Activated CD8-positive, alpha-beta memory T cell treated with anti-CD3 and anti-CD28 coated beads for 24 hours (primary cell): Measurements from ENCODE around the gene RELT.

Experiments
- DNase-seq: peaks from one replicate; pipeline ENCODE4 v3.0.0-alpha.2; 2020

The RELT gene

GRCh38 chr11:73348838-73349237 lies 27.4 kb upstream of the RELT start:
- DNase-seq = no peak

- DNase-seq = no peak
Observed at GRCh38 chr11:73349633-73350032, 26.6 kb upstream of the RELT start.

GRCh38 chr11:73350908-73351636 lies 25.1 kb upstream of the RELT start:
- DNase-seq = peak; percentile 71

- DNase-seq = no peak
Observed at GRCh38 chr11:73353422-73353821, 22.8 kb upstream of the RELT start.

GRCh38 chr11:73355109-73355508 lies 21.1 kb upstream of the RELT start:
- DNase-seq = no peak

- no peak for DNase-seq
Observed at GRCh38 chr11:73356979-73357860, 19.0 kb upstream of the RELT start.

GRCh38 chr11:73358071-73358470 lies 18.1 kb upstream of the RELT start:
- no peak for DNase-seq

- no peak for DNase-seq
Observed at GRCh38 chr11:73359341-73359740, 16.9 kb upstream of the RELT start.

GRCh38 chr11:73359930-73360742 lies 16.1 kb upstream of the RELT start:
- DNase-seq = no peak

GRCh38 chr11:73360743-73361369 lies 15.3 kb upstream of the RELT start:
- DNase-seq = no peak

GRCh38 chr11:73361953-73362776 lies 14.0 kb upstream of the RELT start:
- no peak for DNase-seq

GRCh38 chr11:73363147-73363546 lies 13.1 kb upstream of the RELT start:
- no peak for DNase-seq

- DNase-seq = no peak
Observed at GRCh38 chr11:73365352-73366264, 10.6 kb upstream of the RELT start.

- DNase-seq = no peak
Observed at GRCh38 chr11:73366265-73366610, 10.0 kb upstream of the RELT start.

- DNase-seq = no peak
Observed at GRCh38 chr11:73366953-73367352, 9.2 kb upstream of the RELT start.

GRCh38 chr11:73367482-73368024 lies 8.6 kb upstream of the RELT start:
- DNase-seq = no peak

- no peak for DNase-seq
Observed at GRCh38 chr11:73372375-73372993, 3.7 kb upstream of the RELT start.

- no peak for DNase-seq
Observed at GRCh38 chr11:73374151-73374550, 2.0 kb upstream of the RELT start.

- no peak for DNase-seq
Observed at GRCh38 chr11:73375830-73376159, 404 bp upstream of the RELT start.
